Keratinocyte (primary cell): ENCODE data around the gene COL16A1. TPM values are rescaled to one million over a fixed set of nuclear protein-coding genes. Genes with fewer than 3 reads are reported as not detected.

Experiments
- DNase-seq: peaks from one replicate; pipeline ENCODE4 v3.0.0-alpha.2; 2011; ENCODE audit warnings: low read depth, missing footprints, low spot score
- FAIRE-seq: peaks from 2 replicates; lab custom pipeline; 2011; peaks lifted over from hg19 to GRCh38; lab: Jason Lieb, UNC
- H2AFZ ChIP-seq: 2 replicates; pipeline ENCODE4 v1.6.0; 2012; ENCODE audit warnings: low read length, control low read depth, inconsistent platforms; ENCODE audit not compliant: control insufficient read depth
- H3K27ac ChIP-seq: 2 replicates; pipeline ENCODE4 v1.5.1; 2011; ENCODE audit warnings: low read length; ENCODE audit not compliant: control insufficient read depth, insufficient read depth
- H3K27me3 ChIP-seq: 3 replicates; pipeline ENCODE4 v1.6.0; 2011; ENCODE audit warnings: low read length; ENCODE audit not compliant: control insufficient read depth, insufficient read depth; ENCODE audit errors: extremely low read depth
- H3K36me3 ChIP-seq, 2 experiments: 2 replicates in 1 of 2; 3 replicates in 1 of 2; pipeline ENCODE4 v1.5.1; 2011; ENCODE audit warnings: low read length in 2 of 2, mild to moderate bottlenecking in 1 of 2; ENCODE audit not compliant: control insufficient read depth in 2 of 2, insufficient read depth in 2 of 2; ENCODE audit errors: extremely low read depth in 1 of 2
- H3K4me1 ChIP-seq: 3 replicates; pipeline ENCODE4 v1.5.1; 2011; ENCODE audit warnings: low read length; ENCODE audit not compliant: control insufficient read depth, insufficient read depth; ENCODE audit errors: extremely low read depth
- H3K4me2 ChIP-seq: 3 replicates; pipeline ENCODE4 v1.6.0; 2011; ENCODE audit warnings: low read depth, low read length; ENCODE audit not compliant: control insufficient read depth, insufficient read depth; ENCODE audit errors: extremely low read depth
- H3K4me3 ChIP-seq, 3 experiments: fragments of 200-600 bp in 1 of 3; sonication (generic) in 1 of 3; 2 replicates in 2 of 3; 3 replicates in 1 of 3; pipeline ENCODE4 v1.5.1; 2011 to 2016; ENCODE audit warnings: low read length in 3 of 3, mild to moderate bottlenecking in 3 of 3, control low read depth in 2 of 3, inconsistent platforms in 1 of 3, low read depth in 1 of 3, mixed read lengths in 1 of 3, mixed run types in 1 of 3, moderate library complexity in 1 of 3; ENCODE audit not compliant: control insufficient read depth in 2 of 3, insufficient read depth in 2 of 3; ENCODE audit errors: extremely low read depth in 1 of 3
- H3K79me2 ChIP-seq: 2 replicates; pipeline ENCODE4 v1.6.0; 2012; ENCODE audit warnings: low read length; ENCODE audit not compliant: control insufficient read depth, insufficient read depth
- H3K9ac ChIP-seq: 3 replicates; pipeline ENCODE4 v1.6.0; 2011; ENCODE audit warnings: low read length; ENCODE audit not compliant: control insufficient read depth, insufficient read depth; ENCODE audit errors: extremely low read depth
- H3K9me1 ChIP-seq: 3 replicates; pipeline ENCODE4 v1.6.0; 2011; ENCODE audit warnings: low read length; ENCODE audit not compliant: control insufficient read depth, insufficient read depth; ENCODE audit errors: extremely low read depth
- H3K9me3 ChIP-seq: 2 replicates; pipeline ENCODE4 v1.5.1; 2012; ENCODE audit warnings: low read depth, low read length; ENCODE audit not compliant: control insufficient read depth
- H4K20me1 ChIP-seq: 3 replicates; pipeline ENCODE4 v1.6.0; 2011; ENCODE audit warnings: low read length; ENCODE audit not compliant: control insufficient read depth, insufficient read depth; ENCODE audit errors: extremely low read depth
- CTCF ChIP-seq, 3 experiments: IDR thresholded peaks in 1 of 3; conservative IDR thresholded peaks in 1 of 3; optimal IDR thresholded peaks in 1 of 3; 2 replicates in 2 of 3; 3 replicates in 1 of 3; pipeline versions ENCODE3 to v1.5.1; 2011; ENCODE audit warnings: low read length in 3 of 3, mild to moderate bottlenecking in 3 of 3, moderate library complexity in 2 of 3, control low read depth in 1 of 3, inconsistent platforms in 1 of 3; ENCODE audit not compliant: insufficient read depth in 2 of 3; ENCODE audit errors: extremely low read depth in 1 of 3
- EZH2 ChIP-seq: IDR thresholded peaks from one replicate; pipeline ENCODE4 v1.6.1; 2012; ENCODE audit warnings: inconsistent platforms, mild to moderate bottlenecking, low read length, moderate library complexity
- dilution Hi-C: fragments of 300-500 bp; cut with MboI; formaldehyde crosslinking; loops from one replicate; pipeline ENCODE4 v1.7.0; 2020; ENCODE audit warnings: low sequenced_read_pairs; ENCODE audit not compliant: extremely low pct_ligation_motif_present
- polyA plus RNA-seq, 5 experiments: library from polyadenylated mRNA; depleted of rRNA in 3 of 5; stranded (reverse) in 3 of 5; stranded (forward) in 1 of 5; unstranded in 1 of 5; fragments of >200 nt; gene quantifications; 1 replicate in 1 of 5; 2 replicates in 3 of 5; 3 replicates in 1 of 5; pipeline versions ENCODE4 v1.2.1 to v1.2.3, GENCODE V29; 2011 to 2012; ENCODE audit warnings: missing spikeins in 2 of 5, low read depth in 1 of 5, low replicate concordance in 1 of 5

Gene COL16A1
- polyA plus RNA-seq, 1 donor (not counting 4 experiments of a cell fraction or from before 2014, with no cell fraction given) = 43.4 TPM

GRCh38 chr1:31657972-31658510, 45.8 kb downstream of the COL16A1 start:
- dilution Hi-C loops = no loop called here
- Histone ChIP-seq H3K9me3 (no peaks in the 10 kb centered on the region), H3K79me2 (no peaks in the 10 kb centered on the region), H4K20me1 (no peaks in the 10 kb centered on the region), H3K9me1 (no peaks in the 10 kb centered on the region), H2AFZ (no peak overlapping the region), H3K36me3 (peaks cover 47 to 49% of the 10 kb centered on the region in 2 experiments), H3K4me2 (no peak overlapping the region), H3K9ac (no peak overlapping the region), H3K4me3 (no peak overlapping the region), H3K4me1 (no peaks in the 10 kb centered on the region), H3K27ac (no peak overlapping the region), H3K27me3 (no peaks in the 10 kb centered on the region)
- DNase-seq (no peak), FAIRE-seq (no peak)
- TF ChIP-seq EZH2 (no peak), CTCF (optimal IDR thresholded peaks at IDR 0.05 in 1 of 3, IDR thresholded peaks at IDR 0.05 in 1 of 3, conservative IDR thresholded peaks at IDR 0.05 in 1 of 3; ENCODE audit: extremely low read depth in 1 of 3, insufficient read depth in 2 of 3, low read length in 3 of 3) (no peak)

GRCh38 chr1:31657020-31657804, 46.6 kb downstream of the COL16A1 start:
- Histone ChIP-seq H2AFZ (no peak overlapping the region), H3K79me2 (no peaks in the 10 kb centered on the region), H3K27me3 (no peaks in the 10 kb centered on the region), H3K36me3 (peaks cover 50 to 51% of the 10 kb centered on the region in 2 experiments), H3K27ac (no peak overlapping the region), H3K4me1 (no peaks in the 10 kb centered on the region), H3K4me3 (no peak overlapping the region), H3K4me2 (no peak overlapping the region), H3K9me3 (no peaks in the 10 kb centered on the region), H4K20me1 (no peaks in the 10 kb centered on the region), H3K9me1 (no peaks in the 10 kb centered on the region), H3K9ac (no peak overlapping the region)
- no peak for FAIRE-seq
- TF ChIP-seq CTCF (optimal IDR thresholded peaks at IDR 0.05 in 1 of 3, IDR thresholded peaks at IDR 0.05 in 1 of 3, conservative IDR thresholded peaks at IDR 0.05 in 1 of 3; ENCODE audit: extremely low read depth in 1 of 3, insufficient read depth in 2 of 3, low read length in 3 of 3) = no peak
- TF ChIP-seq EZH2 = no peak
- dilution Hi-C loops = no loop called here
- no peak for DNase-seq
